Measurements from ENCODE around the gene RABGAP1. TPM values are rescaled to one million over a fixed set of nuclear protein-coding genes. Genes with fewer than 3 reads are reported as not detected.

Gene RABGAP1
- total RNA-seq, 2 donors from 2014 or later = 41.9 to 49.7 TPM

DNA sequence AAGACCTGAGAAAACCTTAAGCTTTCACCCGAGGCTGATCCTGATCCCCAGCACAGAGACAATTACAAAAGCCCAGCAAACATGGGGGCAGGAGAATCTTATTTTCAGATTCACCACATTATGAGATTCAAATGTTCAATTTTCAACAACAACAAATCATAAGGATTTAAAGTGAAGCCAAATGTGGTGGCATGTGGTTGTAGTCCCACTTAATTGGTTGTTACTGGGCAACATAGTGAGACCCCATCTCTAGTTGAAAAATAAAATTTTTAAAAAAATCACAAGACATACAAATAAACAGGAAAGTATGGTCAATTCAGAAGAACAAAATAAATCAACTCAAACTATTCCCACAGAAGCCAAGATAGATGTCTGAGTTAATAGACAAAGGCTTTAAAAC is 3.9 kb upstream of the RABGAP1 start:
- Mint-ChIP-seq H3K27me3 (ENCODE audit: insufficient read depth) (no peaks in the 10 kb centered on the region), H3K9me3 (no peaks in the 10 kb centered on the region), H3K27ac (no peak overlapping the region), H3K4me1 (peaks cover 16% of the 10 kb centered on the region), H3K4me3 (no peak overlapping the region), H3K36me3 (ENCODE audit: low read depth) (peaks cover 24% of the 10 kb centered on the region)
- TF ChIP-seq, protein P1, sequence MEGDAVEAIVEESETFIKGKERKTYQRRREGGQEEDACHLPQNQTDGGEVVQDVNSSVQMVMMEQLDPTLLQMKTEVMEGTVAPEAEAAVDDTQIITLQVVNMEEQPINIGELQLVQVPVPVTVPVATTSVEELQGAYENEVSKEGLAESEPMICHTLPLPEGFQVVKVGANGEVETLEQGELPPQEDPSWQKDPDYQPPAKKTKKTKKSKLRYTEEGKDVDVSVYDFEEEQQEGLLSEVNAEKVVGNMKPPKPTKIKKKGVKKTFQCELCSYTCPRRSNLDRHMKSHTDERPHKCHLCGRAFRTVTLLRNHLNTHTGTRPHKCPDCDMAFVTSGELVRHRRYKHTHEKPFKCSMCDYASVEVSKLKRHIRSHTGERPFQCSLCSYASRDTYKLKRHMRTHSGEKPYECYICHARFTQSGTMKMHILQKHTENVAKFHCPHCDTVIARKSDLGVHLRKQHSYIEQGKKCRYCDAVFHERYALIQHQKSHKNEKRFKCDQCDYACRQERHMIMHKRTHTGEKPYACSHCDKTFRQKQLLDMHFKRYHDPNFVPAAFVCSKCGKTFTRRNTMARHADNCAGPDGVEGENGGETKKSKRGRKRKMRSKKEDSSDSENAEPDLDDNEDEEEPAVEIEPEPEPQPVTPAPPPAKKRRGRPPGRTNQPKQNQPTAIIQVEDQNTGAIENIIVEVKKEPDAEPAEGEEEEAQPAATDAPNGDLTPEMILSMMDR (conservative IDR thresholded peaks at IDR 0.05) = no peak
- 82% methylated on average over 1 of the region's 1 CpG; no CpG with 5 or more reads in 1 of the 2 experiments for WGBS, 2 experiments (ENCODE audit: insufficient coverage in 1 of 2, insufficient read length in 1 of 2)
- no peaks in the 10 kb centered on the region for H3K27me3 ChIP-seq (ENCODE audit: control insufficient read depth, insufficient read depth, low read length, poor library complexity, severe bottlenecking)
- DNase-seq = no peak
- H3K36me3 ChIP-seq (ENCODE audit: control insufficient read depth, insufficient read depth, low read length) = peaks cover 29% of the 10 kb centered on the region
- no peak overlapping the region for H3K27ac ChIP-seq (ENCODE audit: low read depth, low read length)
- H3K9me3 ChIP-seq (ENCODE audit: control insufficient read depth, low read length) = no peaks in the 10 kb centered on the region
- H3K4me1 ChIP-seq (ENCODE audit: control insufficient read depth, insufficient read depth, low read length) = no peaks in the 10 kb centered on the region
- no peak overlapping the region for H3K4me3 ChIP-seq (ENCODE audit: low read length)
- no peak overlapping the region for H3K9ac ChIP-seq (ENCODE audit: extremely low read depth, low read length, poor library complexity, severe bottlenecking)

DNA sequence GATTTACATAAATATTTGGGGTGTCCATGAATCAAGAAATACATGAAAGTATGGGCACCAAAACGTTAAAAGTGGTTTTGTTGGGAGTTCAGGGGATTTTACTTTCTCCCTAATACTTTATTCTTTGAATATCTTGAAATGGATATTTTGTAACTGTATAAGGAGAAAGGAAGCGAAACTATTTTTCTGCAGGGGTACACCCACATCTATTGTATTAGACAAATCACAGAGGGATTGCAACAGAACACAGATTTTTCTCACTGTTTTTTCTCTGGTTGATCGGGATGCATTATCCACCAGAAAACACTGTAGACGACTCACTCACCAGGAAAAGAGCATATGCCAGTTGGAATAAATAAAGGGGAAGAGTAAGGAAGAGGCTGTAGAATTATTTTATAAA is 1.2 kb upstream of the RABGAP1 start:
- 95 to 100% methylated on average over 1 to 3 of the region's 4 CpGs for WGBS, 2 experiments (ENCODE audit: insufficient coverage in 1 of 2, insufficient read length in 1 of 2)
- peaks cover 12% of the 10 kb centered on the region for H3K4me1 Mint-ChIP-seq
- H3K4me3 ChIP-seq (ENCODE audit: low read length) = no peak overlapping the region
- no peak overlapping the region for H3K4me3 Mint-ChIP-seq
- H3K36me3 Mint-ChIP-seq (ENCODE audit: low read depth) = peaks cover 33% of the 10 kb centered on the region
- no peak overlapping the region for H3K27ac Mint-ChIP-seq
- TF ChIP-seq, protein P1 (conservative IDR thresholded peaks at IDR 0.05) = no peak
- no peak overlapping the region for H3K9ac ChIP-seq (ENCODE audit: extremely low read depth, low read length, poor library complexity, severe bottlenecking)
- H3K4me1 ChIP-seq (ENCODE audit: control insufficient read depth, insufficient read depth, low read length) = no peaks in the 10 kb centered on the region
- H3K27ac ChIP-seq (ENCODE audit: low read depth, low read length) = no peak overlapping the region
- no peak for DNase-seq
- no peaks in the 10 kb centered on the region for H3K27me3 Mint-ChIP-seq (ENCODE audit: insufficient read depth)
- H3K27me3 ChIP-seq (ENCODE audit: control insufficient read depth, insufficient read depth, low read length, poor library complexity, severe bottlenecking) = no peaks in the 10 kb centered on the region
- no peaks in the 10 kb centered on the region for H3K9me3 ChIP-seq (ENCODE audit: control insufficient read depth, low read length)
- H3K9me3 Mint-ChIP-seq = no peaks in the 10 kb centered on the region
- H3K36me3 ChIP-seq (ENCODE audit: control insufficient read depth, insufficient read depth, low read length) = peaks cover 32% of the 10 kb centered on the region

DNA sequence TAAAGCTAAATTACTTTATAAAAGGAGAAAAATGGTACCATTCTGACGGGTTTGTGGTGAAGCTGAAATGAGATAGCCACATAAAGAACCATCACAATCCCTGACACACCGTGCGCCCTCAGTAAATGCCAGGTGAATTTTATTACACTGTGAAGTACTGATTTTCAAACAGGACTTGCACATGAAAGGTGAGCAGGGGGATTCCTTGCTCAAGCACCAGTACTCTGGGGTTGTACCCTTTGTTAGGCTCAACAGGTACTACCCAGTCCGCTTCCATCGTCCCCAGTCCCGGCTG is 419 bp upstream of the RABGAP1 start:
- H3K27me3 ChIP-seq (ENCODE audit: control insufficient read depth, insufficient read depth, low read length, poor library complexity, severe bottlenecking) = no peaks in the 10 kb centered on the region
- Mint-ChIP-seq H3K27me3 (ENCODE audit: insufficient read depth) (no peaks in the 10 kb centered on the region), H3K36me3 (ENCODE audit: low read depth) (peaks cover 28% of the 10 kb centered on the region), H3K4me1 (peaks cover 15% of the 10 kb centered on the region), H3K4me3 (peak overlapping the region; percentile 84), H3K27ac (peak overlapping the region; percentile 96), H3K9me3 (no peaks in the 10 kb centered on the region)
- TF ChIP-seq, protein P1 (conservative IDR thresholded peaks at IDR 0.05) = no peak
- peak overlapping the region; percentile 82 for H3K4me3 ChIP-seq (ENCODE audit: low read length)
- no peaks in the 10 kb centered on the region for H3K4me1 ChIP-seq (ENCODE audit: control insufficient read depth, insufficient read depth, low read length)
- peak overlapping the region; percentile 12 for H3K27ac ChIP-seq (ENCODE audit: low read depth, low read length)
- no peak for DNase-seq
- H3K9me3 ChIP-seq (ENCODE audit: control insufficient read depth, low read length) = no peaks in the 10 kb centered on the region
- 0 to 32% methylated on average over 3 to 6 of the region's 6 CpGs for WGBS, 2 experiments (ENCODE audit: insufficient coverage in 1 of 2, insufficient read length in 1 of 2)
- H3K36me3 ChIP-seq (ENCODE audit: control insufficient read depth, insufficient read depth, low read length) = peaks cover 32% of the 10 kb centered on the region
- H3K9ac ChIP-seq (ENCODE audit: extremely low read depth, low read length, poor library complexity, severe bottlenecking) = peak overlapping the region; percentile 62
